A673 (cell line): ENCODE results near the gene MKX. TPM values are rescaled to one million over a fixed set of nuclear protein-coding genes. Genes with fewer than 3 reads are reported as not detected.

Experiments used
- BruUV-seq: library from RNA; stranded (reverse); fragments of 400-500 nt; replicated peaks from 2 replicates; lab custom pipeline; 2021; lab: Mats Ljungman, UMichigan
- CTCF ChIA-PET: fragments of 300-600 bp; sonication (Branson Sonifier 250); formaldehyde crosslinking; loops from one replicate; lab custom pipeline; 2022; ENCODE audit warnings: antibody characterized with exemption; lab: Charles Lee
- POLR2A ChIA-PET: fragments of 300-600 bp; sonication (Branson Sonifier 250); formaldehyde crosslinking; loops from one replicate; lab custom pipeline; 2022; ENCODE audit warnings: antibody characterized with exemption; ENCODE audit not compliant: low non-redundant PET; lab: Charles Lee
- DNase-seq: peaks from one replicate; pipeline ENCODE4 v3.0.0-alpha.2; 2015; ENCODE audit warnings: low spot score
- H3K27ac ChIP-seq: fragments of 200-600 bp; sonication (generic); 2 replicates; pipeline ENCODE4 v1.5.1; 2016; ENCODE audit warnings: mixed run types, low read depth, mild to moderate bottlenecking, mixed read lengths, antibody characterized with exemption, low read length; ENCODE audit not compliant: poor library complexity, severe bottlenecking
- H3K27me3 ChIP-seq: fragments of 200-600 bp; sonication (generic); replicated peaks from 2 replicates; pipeline ENCODE4 v1.6.1; 2017; ENCODE audit warnings: mixed run types, low read depth, mild to moderate bottlenecking, mixed read lengths, antibody characterized with exemption, low read length; ENCODE audit not compliant: insufficient read depth, poor library complexity
- H3K36me3 ChIP-seq: fragments of 200-600 bp; sonication (generic); 2 replicates; pipeline ENCODE4 v1.6.1; 2016; ENCODE audit warnings: mixed run types, mild to moderate bottlenecking, mixed read lengths, antibody characterized with exemption, low read length; ENCODE audit not compliant: insufficient read depth, poor library complexity, severe bottlenecking
- H3K4me1 ChIP-seq: fragments of 200-600 bp; sonication (generic); 2 replicates; pipeline ENCODE4 v1.6.1; 2017; ENCODE audit warnings: mixed run types, mild to moderate bottlenecking, mixed read lengths, antibody characterized with exemption, low read length; ENCODE audit not compliant: insufficient read depth, poor library complexity, severe bottlenecking
- H3K4me3 ChIP-seq: fragments of 200-600 bp; sonication (generic); 2 replicates; pipeline ENCODE4 v1.5.1; 2016; ENCODE audit warnings: low read depth, mixed run types, mild to moderate bottlenecking, mixed read lengths, low read length; ENCODE audit not compliant: poor library complexity, severe bottlenecking
- H3K9me3 ChIP-seq: fragments of 200-600 bp; sonication (generic); 2 replicates; pipeline ENCODE4 v1.6.1; 2016; ENCODE audit warnings: mixed run types, low read depth, mild to moderate bottlenecking, mixed read lengths, antibody characterized with exemption, low read length; ENCODE audit not compliant: poor library complexity, severe bottlenecking
- CTCF ChIP-seq: fragments of 300-800, 200-600 bp; sonication (generic); conservative IDR thresholded peaks from 2 replicates; pipeline ENCODE4 v1.5.1; 2017; ENCODE audit warnings: low read depth, mild to moderate bottlenecking, antibody characterized with exemption, low read length, moderate library complexity, mixed read lengths
- EZH2 ChIP-seq: fragments of 200-600 bp; sonication (generic); IDR thresholded peaks from 2 replicates; pipeline ENCODE4 v1.6.1; 2017; ENCODE audit warnings: borderline replicate concordance, low read depth, mild to moderate bottlenecking, mixed read lengths, antibody characterized with exemption, low read length; ENCODE audit not compliant: poor library complexity, severe bottlenecking
- intact Hi-C: fragments of 100-400 bp; cut with micrococcal nuclease; formaldehyde crosslinking; loops from one replicate; pipeline ENCODE4 v1.10.0; 2022; ENCODE audit not compliant: unreplicated experiment
- total RNA-seq: library from RNA; stranded (reverse); gene quantifications from 2 replicates; pipeline ENCODE4 v1.2.3, GENCODE V29; 2021

Gene MKX
- total RNA-seq, 1 experiment from 2014 or later = 0.09 TPM

GRCh38 chr10:27628621-27629020, 117.0 kb downstream of the MKX start:
- no peaks in the 10 kb centered on the region for H3K27me3 ChIP-seq
- DNase-seq = no peak
- no peaks in the 10 kb centered on the region for H3K9me3 ChIP-seq
- no peaks in the 10 kb centered on the region for H3K36me3 ChIP-seq
- H3K4me3 ChIP-seq = no peak overlapping the region
- ChIA-PET POLR2A (no interaction called here), CTCF (no interaction called here)
- BruUV-seq = no TSS peak
- H3K4me1 ChIP-seq = no peaks in the 10 kb centered on the region
- intact Hi-C loops = no loop called here
- no peak for TF ChIP-seq EZH2
- TF ChIP-seq CTCF = no peak
- no peak overlapping the region for H3K27ac ChIP-seq

GRCh38 chr10:27626890-27627289, 118.7 kb downstream of the MKX start:
- TF ChIP-seq CTCF (no peak), EZH2 (no peak)
- Histone ChIP-seq H3K36me3 (no peaks in the 10 kb centered on the region), H3K4me3 (no peak overlapping the region), H3K27ac (no peak overlapping the region), H3K4me1 (no peaks in the 10 kb centered on the region), H3K9me3 (no peaks in the 10 kb centered on the region), H3K27me3 (no peaks in the 10 kb centered on the region)
- intact Hi-C loops = no loop called here
- no peak for DNase-seq
- POLR2A ChIA-PET = no interaction called here
- CTCF ChIA-PET = no interaction called here
- no TSS peak for BruUV-seq

GRCh38 chr10:27625452-27626211, 120.0 kb downstream of the MKX start:
- DNase-seq = no peak
- Histone ChIP-seq H3K27me3 (no peaks in the 10 kb centered on the region), H3K36me3 (no peaks in the 10 kb centered on the region), H3K9me3 (no peaks in the 10 kb centered on the region), H3K27ac (no peak overlapping the region), H3K4me3 (no peak overlapping the region), H3K4me1 (no peaks in the 10 kb centered on the region)
- intact Hi-C loops = no loop called here
- POLR2A ChIA-PET = no interaction called here
- TF ChIP-seq EZH2 (no peak), CTCF (no peak)
- BruUV-seq = no TSS peak
- CTCF ChIA-PET = no interaction called here
